Medulla oblongata (tissue), 1 donor: ENCODE measurements around the gene TSSK6.

Source experiments
- DNase-seq: peaks from one replicate; pipeline ENCODE4 v3.0.0-alpha.2; 2015; ENCODE audit errors: extremely low spot score

The TSSK6 gene

DNA sequence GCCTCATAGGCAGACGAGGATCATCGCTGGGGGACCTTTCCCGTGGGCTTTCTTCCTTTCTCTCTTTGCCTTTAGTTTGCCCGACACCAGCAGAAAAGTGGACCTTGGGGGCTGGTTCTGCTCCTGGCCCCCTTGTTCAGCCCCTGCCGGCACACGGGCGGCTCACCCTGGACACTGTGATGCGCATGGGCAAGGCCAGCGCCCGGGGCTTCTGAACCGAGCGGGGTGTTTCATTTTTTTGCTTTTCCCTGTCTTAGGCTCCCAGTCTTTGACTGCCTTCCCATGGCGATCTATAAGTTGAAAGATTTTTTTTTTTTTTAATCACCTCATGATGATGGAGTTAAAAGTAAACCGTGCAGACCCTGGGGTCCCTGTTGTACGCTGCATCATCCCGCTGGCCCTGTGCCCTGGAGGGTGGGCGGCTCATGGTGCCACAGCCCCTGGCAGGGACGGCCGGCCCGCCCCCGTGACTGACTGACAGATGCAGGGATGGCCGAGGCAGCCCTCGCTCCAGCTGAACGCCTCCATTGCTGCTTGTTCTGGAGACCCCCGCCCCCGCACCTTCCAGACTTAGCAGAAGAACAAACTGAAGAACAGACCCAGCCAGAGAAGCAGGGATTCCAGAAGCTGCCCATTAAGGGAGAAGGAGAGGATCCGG is 9.6 kb downstream of the TSSK6 start:
- DNase-seq = no peak

DNA sequence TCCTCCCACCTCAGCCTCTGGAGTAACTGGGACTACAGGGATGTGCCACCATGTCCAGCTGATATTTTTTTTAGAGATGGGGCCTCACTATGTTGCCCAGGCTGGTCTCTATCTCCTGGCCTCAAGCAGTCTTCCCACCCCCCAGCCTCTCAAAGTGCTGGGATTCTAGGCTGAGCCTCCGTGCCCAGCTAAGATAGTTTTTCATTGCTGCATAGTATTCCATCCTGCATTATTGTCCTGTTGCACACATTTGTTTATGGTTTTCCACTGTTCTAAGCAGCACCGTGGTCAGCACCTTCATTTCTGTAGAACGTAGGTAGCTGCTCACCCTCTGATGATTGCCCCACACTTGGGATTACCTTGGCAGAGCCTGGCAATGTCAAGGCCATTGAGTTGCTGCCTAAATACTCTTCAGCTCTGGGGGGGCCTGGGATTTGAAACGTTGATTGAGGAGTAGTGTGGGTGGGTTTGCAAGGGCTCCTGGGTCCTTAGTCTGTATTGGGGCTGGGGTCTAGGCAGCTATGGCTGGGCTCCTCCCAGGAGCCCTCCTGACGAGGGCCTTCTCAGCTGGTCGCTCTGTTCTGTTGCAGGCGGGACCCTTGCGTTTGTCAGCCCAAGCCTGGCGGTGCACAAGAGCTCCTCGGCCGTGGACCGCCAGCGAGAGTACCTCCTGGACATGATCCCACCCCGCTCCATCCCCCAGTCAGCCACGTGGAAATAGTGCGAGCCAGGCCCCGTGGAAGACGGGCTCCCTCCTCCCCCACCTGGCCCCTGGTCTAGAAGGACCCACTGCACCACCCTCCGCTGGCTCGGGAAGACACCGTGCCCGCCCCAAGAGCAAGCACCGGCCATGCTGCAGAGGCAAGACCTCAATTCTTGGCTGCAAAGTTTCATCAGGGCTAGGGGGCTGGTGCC is 10.3 kb downstream of the TSSK6 start:
- DNase-seq = no peak

DNA sequence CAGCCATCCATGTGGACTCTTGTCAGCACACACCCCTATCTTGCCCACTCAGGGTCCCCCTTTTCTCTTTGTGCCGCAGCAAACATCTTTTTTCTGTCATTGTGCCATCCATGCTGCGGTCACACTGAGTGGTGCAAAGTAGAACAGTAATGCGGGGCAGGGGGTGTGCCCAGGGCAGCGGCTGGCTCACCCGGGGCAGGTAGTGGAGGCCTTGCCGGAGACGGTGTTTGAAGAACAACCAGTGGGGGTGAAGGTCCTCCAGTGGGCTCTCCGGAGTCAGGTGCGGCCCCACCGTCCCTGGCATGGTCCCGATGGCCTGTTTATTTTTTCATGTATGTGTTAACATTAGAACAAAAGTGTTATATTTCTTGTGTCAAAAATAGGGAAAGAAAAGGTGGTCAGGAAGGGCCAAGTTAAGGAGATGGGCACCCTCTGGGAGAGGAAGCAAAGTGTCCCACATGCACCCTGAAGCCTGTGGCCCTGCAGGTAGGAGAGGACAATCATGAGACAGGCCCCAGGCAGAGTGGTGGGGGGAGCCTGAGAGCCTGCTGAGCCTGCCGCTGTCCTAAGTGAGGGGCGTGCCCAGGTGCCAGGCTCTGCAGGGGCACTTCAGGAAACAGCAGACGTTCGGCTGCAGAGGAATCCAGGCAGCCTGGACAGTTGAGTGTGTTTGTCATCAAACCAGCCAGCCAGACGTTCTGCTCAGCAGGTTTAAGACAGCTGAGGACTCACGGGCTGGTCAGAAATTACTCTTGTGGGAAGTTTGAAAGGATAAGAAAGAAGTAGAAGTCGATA is 12.3 kb downstream of the TSSK6 start:
- no peak for DNase-seq

DNA sequence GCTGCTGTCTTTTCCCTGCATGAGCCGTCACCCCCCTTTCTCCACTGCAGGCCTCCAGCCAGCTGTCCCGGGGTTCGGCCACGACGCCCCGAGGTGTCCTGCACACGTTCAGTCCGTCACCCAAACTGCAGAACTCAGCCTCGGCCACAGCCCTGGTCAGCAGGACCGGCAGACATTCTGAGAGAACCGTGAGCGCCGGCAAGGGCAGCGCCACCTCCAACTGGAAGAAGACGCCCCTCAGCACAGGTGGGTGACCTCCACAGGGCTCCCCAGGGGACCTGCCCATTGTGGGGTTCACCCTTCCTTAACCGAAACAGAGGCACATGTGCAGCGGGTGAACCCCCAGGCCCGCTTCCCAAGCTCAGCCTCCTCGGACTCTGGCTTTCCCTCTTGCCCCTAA is 13.1 kb downstream of the TSSK6 start:
- DNase-seq = no peak

DNA sequence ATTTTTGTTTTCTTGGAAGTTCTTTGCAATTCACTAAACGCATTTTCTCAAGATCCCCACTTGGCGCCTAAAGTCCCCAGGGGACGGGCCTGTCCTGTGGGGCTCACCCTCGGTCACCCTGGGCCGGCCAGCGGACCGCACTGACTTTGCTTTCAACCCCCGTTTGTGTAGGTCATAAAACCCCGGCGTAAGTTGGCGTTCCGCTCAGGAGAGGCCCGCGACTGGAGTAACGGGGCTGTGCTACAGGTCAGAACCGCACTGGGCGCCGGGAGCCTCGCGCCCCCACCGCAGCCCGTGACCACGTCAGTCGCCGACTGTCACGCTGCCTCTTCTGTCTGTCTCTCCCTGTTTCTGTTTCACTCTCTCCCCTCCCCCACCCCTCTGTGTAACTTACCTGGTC is 13.6 kb downstream of the TSSK6 start:
- DNase-seq = no peak

DNA sequence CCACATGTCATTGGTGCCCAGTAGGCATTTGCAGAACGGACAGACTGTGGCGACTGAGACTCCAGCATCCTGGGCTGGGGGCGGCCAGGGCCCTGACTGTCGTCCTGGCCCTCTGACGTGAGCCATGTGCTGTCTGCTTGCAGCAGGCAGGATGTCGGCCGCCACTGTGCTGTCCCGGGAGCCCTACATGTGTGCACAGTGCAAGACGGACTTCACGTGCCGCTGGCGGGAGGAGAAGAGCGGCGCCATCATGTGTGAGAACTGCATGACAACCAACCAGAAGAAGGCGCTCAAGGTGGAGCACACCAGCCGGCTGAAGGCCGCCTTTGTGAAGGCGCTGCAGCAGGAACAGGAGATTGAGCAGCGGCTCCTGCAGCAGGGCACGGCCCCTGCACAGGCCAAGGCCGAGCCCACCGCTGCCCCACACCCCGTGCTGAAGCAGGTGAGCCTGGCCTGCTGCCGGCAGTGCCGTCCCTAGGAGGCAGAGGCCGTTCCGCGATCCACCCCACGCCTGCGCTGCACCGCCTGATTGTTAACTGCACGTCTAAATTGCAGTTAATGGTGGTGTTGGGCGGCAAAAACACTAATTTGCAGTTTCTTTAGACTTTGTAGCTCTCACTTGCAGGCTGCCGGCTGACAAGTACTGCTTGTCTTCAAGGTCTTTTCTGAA is 14.2 kb downstream of the TSSK6 start:
- DNase-seq = no peak

DNA sequence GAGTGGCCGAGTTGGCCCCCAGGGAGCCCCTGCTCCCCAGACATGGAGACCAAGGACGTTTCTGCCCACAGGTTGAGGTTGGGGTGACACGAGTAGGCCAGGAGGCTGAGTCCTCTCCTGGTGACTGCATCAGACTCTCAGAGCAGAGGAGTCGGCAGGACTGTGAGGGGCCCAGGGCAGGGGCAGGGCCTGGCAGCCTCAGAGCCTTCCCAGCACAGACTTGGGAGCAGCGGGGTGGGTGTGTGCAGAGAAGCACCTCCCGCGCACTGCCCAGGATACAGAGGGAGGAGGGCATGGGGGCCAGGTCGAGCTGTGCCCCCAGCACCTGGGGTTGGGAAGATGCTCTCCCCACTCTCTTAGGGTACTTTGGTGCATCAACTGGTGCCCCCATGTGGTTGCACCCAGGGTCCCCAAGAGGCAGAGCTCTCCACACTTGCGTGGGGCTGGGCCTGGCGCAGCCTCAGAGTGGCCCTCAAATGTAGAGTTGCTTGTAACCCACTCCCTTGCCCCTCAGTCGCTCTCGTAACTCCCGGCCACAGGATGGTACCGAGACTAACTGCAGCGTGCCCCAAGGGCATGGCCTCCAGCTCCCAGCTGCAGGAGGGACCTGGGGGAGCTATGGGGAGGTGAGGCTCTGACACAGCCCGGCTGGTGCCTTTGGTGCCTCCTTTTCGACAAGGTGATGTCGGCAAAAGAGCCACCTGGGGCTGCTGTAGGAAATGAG is 15.9 kb downstream of the TSSK6 start:
- no peak for DNase-seq

DNA sequence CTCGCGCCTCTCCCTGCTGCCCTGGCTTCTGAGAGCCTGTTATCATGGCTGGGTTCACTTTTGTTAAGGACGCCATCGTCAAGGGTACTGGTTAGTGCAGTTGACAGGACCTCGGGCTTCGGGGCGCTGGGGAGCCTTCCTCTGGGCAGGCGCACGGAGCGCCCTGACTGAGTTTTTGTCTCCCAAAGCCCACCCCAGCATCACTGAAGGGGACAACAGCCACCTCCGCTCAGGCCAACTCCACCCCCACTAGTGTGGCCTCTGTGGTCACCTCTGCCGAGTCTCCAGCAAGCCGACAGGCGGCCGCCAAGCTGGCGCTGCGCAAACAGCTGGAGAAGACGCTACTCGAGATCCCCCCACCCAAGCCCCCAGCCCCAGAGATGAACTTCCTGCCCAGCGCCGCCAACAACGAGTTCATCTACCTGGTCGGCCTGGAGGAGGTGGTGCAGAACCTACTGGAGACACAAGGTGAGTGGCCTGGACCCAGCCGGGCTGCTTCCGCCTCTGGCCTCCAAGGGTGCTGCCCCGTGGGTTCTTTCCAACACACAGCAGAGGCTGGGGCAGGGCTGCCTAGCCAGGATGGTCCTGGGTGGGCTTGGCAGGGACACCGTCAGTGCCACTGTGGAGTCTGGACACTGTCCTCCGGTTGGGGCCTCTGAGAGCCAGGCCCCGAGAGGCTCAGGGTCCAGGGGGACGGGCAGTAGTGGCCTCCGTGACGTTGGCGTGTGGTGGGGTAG is 16.9 kb downstream of the TSSK6 start:
- no peak for DNase-seq

DNA sequence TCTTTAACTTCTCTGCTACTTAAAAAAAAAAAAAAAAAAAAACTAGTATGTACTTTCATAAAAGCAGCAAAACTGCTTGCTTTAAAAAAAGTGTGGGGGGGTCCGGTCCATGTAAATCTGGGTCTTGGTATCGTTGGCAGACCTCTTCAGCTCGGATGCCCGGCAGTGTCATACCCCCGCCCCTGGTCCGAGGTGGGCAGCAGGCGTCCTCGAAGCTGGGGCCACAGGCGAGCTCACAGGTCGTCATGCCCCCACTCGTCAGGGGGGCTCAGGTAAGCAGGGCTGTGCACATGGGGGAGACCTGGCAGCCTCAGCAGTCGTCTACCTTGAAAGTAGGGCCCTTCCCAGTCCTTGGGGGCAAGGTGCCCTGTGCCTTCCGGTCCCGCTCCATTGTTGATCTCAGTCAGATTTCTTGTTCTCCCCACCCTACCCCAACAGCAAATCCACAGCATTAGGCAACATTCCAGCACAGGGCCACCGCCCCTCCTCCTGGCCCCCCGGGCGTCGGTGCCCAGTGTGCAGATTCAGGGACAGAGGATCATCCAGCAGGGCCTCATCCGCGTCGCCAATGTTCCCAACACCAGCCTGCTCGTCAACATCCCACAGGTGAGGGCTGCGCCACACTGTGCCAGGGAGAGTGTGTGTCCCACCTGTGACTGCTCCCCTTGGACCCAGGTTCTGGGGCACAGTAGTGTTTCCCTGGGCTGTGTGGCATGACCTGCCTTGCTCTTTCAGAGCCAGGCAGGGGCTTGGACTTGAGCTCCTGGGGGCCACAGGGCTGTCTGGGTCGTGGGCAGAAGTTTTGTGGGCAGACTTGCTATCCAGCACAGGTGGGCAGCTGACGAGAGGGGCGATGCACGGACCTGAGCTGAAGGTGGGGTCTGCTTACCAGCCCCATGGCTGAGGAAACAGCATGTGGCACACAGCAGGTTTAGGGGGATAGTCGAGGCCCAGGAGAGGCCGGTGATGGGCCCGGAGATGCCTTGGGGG is 19.4 kb downstream of the TSSK6 start:
- DNase-seq = no peak

DNA sequence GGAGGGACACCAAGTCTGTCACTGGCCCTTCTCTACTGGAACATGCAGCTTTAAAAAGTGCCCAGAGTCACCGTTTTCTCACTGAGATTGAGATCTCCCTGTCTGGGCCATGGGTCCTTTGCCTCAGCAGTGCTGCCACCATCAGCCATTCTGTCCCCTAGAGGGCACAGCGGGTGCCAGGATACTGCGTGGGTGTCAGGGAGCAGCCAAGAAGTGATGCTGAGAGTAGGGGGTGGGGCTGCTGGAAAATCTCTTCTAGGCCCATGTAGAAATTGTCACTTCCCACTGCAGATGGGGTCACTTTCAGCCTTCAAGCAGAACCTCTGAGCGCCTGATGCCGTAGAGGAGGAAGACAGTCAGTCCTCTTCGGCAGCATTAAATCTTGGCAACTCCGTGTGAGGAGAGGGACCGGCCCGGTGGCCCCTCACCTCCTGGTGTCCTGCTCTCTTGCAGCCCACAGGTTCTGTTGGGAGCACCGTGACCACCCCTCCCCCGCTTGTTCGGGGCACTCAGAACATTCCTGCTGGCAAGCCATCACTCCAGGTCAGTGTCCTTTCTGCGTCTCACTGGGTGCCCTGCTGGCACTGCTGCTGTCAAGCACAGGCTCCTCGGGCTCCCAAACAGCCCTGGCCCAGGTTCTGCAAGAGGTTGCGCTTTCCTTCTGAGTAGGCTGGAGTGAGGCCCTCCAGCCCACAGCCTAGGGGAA is 21.4 kb downstream of the TSSK6 start:
- DNase-seq = no peak

DNA sequence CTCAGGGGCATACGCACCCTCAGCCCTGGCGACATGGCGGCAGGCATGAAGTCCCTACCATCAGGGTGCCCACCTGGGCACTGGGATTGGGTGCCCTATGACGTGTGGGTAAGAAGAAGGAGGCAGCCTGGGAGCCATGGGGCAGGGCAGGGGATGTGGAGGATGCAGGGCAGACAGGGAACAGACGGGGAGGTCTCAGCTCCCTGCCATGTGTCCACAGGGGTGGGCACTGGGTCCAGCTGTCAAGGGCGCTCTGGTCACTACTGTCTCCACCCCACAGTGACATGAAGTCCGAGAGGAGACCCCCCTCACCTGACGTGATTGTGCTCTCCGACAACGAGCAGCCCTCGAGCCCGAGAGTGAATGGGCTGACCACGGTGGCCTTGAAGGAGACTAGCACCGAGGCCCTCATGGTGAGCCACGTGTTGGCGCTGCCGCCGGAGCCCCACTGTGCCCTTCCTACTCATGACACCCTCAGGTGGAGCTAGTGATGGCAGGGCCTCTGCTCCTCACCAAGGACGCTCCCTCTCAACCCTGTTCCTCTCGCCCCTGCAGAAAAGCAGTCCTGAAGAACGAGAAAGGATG is 23.2 kb downstream of the TSSK6 start:
- DNase-seq = no peak

DNA sequence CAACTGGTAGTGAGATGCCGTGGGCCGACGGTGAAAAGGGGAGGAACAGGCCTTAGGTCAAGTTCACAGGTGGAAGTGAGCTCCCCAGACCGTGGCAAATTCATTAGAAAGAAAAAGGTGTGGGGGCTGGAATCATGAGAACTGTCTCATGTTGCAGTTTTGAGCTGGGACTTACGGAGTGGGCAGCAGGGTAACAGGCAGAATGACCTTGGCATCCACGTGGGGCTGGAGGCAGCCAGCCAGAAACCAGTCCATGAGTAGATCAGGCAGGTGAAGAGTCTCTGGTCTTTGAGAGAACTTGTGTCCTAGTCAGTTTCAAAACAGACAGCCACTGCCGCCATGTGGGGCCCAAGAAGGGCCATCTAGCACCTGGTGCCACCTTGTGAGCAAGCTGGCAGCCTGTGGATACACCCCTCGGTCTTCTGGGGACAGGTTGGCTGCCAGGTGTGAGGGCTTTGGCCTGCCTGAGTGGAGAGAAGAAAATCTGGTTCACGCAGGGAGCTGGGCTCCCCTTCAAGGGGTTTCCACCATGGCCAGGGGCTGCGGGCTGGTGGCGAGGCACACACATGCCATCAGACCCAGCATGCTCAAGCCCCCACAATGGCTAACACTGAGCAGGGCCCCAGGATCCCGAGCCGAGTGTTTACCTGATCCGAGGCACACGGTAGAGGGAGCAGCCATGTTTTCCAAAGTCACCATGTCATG is 23.9 kb downstream of the TSSK6 start:
- no peak for DNase-seq

DNA sequence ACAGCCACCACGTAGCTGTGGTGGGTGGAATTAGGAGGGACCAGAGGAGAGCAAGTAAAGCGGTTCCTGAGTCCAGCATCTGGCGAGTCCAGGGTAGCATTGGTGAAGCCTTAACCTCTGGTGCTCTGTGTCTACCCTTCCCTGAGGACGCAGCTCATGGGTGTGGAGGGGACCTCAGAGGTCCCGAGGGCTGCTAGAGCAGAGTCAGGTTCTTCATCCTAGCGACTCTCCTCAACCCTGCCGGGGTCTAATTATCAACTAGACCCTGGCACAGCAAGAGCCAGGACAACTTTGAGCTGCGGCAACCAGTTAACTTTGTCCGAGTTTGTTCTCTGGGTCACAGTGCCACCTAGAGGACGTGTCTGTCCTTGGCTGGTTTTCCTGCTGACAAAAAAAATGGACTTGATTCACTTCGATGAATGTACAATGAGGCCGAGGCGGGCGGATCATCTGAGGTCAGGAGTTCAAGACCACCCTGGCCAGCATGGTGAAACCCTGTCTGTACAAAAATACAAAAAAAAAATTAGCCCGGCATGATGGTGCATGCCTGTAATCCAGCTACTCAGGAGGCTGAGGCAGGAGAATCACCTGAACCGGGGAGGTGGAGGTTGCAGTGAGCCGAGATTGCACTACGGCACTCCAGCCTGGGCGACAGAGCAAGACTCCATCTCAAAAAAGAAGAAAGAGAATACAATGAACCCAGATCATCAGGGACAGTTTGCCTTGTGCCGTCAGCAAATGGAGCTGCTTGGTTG is 25.0 kb downstream of the TSSK6 start:
- DNase-seq = peak; percentile 93

DNA sequence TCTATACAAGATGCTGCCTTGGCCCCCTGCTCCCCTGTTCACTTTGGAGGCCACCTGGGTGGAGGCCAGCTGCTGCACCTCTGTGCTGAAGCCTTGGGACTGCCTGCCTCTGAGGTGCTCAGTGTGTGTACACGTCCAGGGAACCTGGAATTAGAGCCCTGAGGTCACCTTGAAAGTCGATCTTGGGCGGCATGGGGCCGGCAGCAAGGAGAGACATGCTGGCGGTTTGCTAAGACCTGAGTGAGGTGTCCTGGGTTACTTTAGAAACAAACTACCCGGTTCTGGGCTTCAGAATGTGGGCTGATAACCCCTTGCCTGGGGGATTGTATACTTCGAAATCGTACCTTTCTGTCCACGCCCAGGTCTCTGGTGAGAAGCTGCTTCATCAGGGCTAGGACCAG is 25.5 kb downstream of the TSSK6 start:
- DNase-seq = no peak

DNA sequence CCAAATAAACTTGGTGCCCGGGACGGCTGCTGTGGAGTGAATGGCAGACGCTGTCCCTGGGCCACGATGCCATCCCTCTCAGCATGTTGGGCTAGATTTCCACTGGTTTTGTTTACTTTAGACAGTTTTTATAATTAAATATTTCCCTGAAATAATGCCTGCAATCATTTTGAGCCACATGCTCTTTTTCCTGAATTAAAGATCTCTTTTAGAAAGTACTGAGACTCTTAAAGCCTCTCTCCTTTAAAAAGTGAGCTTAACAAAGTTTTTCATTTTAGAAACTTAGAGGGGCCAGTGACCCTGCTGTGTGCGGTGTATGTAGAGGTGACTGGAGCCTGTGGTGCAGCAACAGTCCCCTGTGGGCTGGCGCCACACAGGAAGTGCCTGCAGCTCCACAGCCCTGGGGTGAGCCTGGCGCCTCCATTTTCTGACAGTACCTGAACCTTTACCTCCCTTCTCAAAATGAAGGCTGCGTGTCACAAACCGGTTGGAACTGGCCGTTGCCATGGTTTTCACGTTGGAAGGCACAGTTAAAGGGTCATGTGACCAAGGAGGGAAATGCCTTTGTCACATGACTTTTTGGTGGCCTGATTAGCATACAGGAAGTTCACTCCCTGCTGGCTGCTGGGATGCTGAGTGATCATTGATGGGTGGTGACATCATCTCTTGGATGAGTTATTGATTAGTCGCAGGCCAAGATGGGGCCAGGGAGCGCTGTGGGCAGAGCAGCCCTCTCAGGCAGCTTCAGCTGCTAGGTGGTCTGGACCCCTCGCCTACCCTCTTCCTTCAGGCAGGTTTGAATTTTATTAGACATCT is 26.3 kb downstream of the TSSK6 start:
- peak; percentile 85 for DNase-seq
